ENCODE data around the gene PALS2.

Gene PALS2

DNA sequence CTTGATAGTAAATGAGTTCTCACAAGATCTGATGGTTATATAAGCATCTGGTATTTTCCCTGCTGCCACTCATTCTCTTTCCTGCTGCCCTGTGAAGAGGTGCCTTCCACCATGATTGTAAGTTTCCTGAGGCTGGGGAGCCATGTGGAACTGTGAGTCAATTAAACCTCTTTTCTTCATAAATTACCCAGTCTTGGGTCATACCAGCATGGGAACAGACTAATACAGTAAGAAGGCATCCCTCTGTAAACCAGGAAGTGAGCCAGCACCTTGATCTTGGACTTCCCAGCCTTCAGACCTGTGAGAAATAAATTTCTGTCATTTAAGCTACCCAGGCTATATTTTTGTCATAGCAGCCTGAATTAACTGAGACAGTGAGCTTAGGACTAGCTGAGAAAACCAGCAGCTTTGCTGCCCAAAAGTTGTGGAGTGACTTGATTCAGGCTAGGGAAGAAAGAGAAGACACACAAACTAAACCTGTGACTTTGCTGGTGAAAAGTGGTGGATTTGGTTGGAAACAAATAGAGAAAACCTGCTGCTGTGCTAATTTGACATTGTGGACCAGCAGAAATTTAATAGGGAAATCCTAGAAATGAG, 29.7 kb downstream of the PALS2 start:
- DNase-seq (ENCODE audit: low read depth) = no peak
- H3K4me3 ChIP-seq (replicated peaks; ENCODE audit: low read depth, low read length) = no peak overlapping the region
- no peak for TF ChIP-seq CTCF (IDR thresholded peaks at IDR 0.05; ENCODE audit: low read length, missing control alignments)

DNA sequence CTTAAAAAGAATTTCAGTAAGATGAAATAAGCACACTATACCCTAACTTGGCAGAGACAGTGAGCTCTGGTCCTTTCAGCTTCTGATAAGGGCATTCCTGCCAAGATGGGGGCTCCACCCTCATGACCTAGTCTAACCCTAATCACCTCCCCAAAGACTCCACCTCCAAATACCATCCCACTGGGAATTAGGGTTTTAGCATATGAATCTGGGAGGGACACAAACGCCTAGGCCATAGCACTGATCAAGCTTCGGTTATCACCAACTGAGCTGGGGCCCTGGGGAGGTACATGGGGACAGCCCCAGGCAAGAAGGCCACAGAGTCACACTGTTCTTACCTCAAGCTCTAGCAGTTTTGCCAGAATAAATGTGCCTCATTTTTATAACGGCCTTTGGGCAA, 31.4 kb downstream of the PALS2 start:
- TF ChIP-seq CTCF (IDR thresholded peaks at IDR 0.05; ENCODE audit: low read length, missing control alignments) = no peak
- DNase-seq (ENCODE audit: low read depth) = no peak
- H3K4me3 ChIP-seq (replicated peaks; ENCODE audit: low read depth, low read length) = no peak overlapping the region

DNA sequence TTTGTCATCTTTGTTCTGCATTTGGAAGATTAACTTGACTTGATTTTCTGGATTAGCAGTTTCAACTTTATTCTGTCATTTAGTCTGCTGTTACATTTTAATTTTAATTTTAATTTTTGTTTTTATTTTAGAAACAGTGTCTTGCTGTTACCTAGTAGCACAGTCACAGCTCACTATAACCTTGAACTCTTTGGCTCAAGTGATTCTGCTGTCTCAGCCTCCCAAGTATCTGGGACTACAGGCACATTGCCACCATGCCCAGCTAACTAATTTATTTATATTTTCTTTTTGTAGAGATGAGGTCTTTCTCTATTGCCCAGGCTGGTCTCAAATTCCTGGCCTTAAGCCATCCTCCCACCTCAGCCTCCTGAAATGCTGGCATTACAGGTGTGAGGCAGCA, 35.3 kb downstream of the PALS2 start:
- TF ChIP-seq CTCF (IDR thresholded peaks at IDR 0.05; ENCODE audit: low read length, missing control alignments) = no peak
- H3K4me3 ChIP-seq (replicated peaks; ENCODE audit: low read depth, low read length) = no peak overlapping the region
- DNase-seq (ENCODE audit: low read depth) = no peak

- no peak for TF ChIP-seq CTCF (IDR thresholded peaks at IDR 0.05; ENCODE audit: low read length, missing control alignments)
- DNase-seq (ENCODE audit: low read depth) = peak; percentile 29
These were observed 35.8 kb downstream of the PALS2 start for GRCh38 chr7:24609059-24609458.

GRCh38 chr7:24609570-24609969, 36.3 kb downstream of the PALS2 start:
- TF ChIP-seq CTCF (IDR thresholded peaks at IDR 0.05; ENCODE audit: low read length, missing control alignments) = no peak
- H3K4me3 ChIP-seq (replicated peaks; ENCODE audit: low read depth, low read length) = no peak overlapping the region
- DNase-seq (ENCODE audit: low read depth) = no peak

More at GRCh38 chr7:24609059-24609458, 35.8 kb downstream of the PALS2 start:
- no peak overlapping the region for H3K4me3 ChIP-seq (replicated peaks; ENCODE audit: low read depth, low read length)

- H3K4me3 ChIP-seq (replicated peaks; ENCODE audit: low read depth, low read length) = no peak overlapping the region
These were observed 37.9 kb downstream of the PALS2 start for GRCh38 chr7:24611130-24611529.

More at GRCh38 chr7:24611130-24611529, 37.9 kb downstream of the PALS2 start:
- DNase-seq (ENCODE audit: low read depth) = no peak
- no peak for TF ChIP-seq CTCF (IDR thresholded peaks at IDR 0.05; ENCODE audit: low read length, missing control alignments)
